ENCODE measurements around the gene NEURL4. TPM values are rescaled to one million over a fixed set of nuclear protein-coding genes. Genes with fewer than 3 reads are reported as not detected.
A peak's percentile ranks its signal among the peaks of the same experiment; 100 is the strongest.

NEURL4 gene
- total and polyA plus RNA-seq, 2 donors (not counting 1 experiment from before 2014, with no cell fraction given) = 6.0 to 20.1 TPM

DNA sequence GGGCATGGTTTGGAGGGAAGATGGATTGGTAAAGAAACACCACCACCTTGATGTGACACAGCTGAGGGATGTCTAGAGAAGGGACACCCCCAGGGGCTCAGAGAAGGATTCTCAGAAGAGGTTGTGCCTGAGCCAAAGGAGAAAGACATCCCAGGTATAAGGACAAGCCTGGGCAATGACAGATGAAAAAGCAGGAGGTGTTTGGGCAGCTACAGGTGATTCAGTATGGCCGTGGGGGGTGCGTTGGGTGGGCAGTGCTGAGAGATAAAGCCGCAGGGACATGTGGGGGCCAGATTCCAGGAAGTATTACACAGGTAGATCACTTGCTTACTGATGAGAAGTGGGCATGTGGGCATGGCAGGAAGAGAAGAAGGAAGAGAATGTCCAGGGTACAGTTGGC is 32.8 kb upstream of the NEURL4 start:
- no peak for DNase-seq (ENCODE audit: low read depth in 2 of 2)
- Histone ChIP-seq H3K4me1 (ENCODE audit: control insufficient read depth, extremely low read depth, insufficient read depth, low read length) (no peaks in the 10 kb centered on the region), H3K9me3 (ENCODE audit: control insufficient read depth, insufficient read depth, low read depth, low read length) (no peaks in the 10 kb centered on the region), H3K4me2 (ENCODE audit: extremely low read depth, insufficient read depth, low read length) (no peak overlapping the region), H3K4me3 (replicated peaks in 1 of 4; ENCODE audit: control extremely low read depth in 1 of 4, insufficient read depth in 1 of 4, low read depth in 3 of 4, low read length in 4 of 4) (no peak overlapping the region), H3K9ac (ENCODE audit: insufficient read depth, low read length) (no peak overlapping the region), H3K36me3 (ENCODE audit: control insufficient read depth, insufficient read depth, low read length) (no peaks in the 10 kb centered on the region), H3K27ac (ENCODE audit: insufficient read depth, low read length) (no peak overlapping the region), H3K79me2 (ENCODE audit: control insufficient read depth, insufficient read depth, low read length) (no peaks in the 10 kb centered on the region), H2AFZ (ENCODE audit: low read length) (no peak overlapping the region), H3K27me3 (ENCODE audit: control insufficient read depth, insufficient read depth, low read length) (no peaks in the 10 kb centered on the region), H4K20me1 (ENCODE audit: control insufficient read depth, extremely low read depth, insufficient read depth, low read length) (no peaks in the 10 kb centered on the region)
- TF ChIP-seq, protein P1, sequence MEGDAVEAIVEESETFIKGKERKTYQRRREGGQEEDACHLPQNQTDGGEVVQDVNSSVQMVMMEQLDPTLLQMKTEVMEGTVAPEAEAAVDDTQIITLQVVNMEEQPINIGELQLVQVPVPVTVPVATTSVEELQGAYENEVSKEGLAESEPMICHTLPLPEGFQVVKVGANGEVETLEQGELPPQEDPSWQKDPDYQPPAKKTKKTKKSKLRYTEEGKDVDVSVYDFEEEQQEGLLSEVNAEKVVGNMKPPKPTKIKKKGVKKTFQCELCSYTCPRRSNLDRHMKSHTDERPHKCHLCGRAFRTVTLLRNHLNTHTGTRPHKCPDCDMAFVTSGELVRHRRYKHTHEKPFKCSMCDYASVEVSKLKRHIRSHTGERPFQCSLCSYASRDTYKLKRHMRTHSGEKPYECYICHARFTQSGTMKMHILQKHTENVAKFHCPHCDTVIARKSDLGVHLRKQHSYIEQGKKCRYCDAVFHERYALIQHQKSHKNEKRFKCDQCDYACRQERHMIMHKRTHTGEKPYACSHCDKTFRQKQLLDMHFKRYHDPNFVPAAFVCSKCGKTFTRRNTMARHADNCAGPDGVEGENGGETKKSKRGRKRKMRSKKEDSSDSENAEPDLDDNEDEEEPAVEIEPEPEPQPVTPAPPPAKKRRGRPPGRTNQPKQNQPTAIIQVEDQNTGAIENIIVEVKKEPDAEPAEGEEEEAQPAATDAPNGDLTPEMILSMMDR (conservative IDR thresholded peaks at IDR 0.05 in 1 of 2, IDR thresholded peaks at IDR 0.05 in 1 of 2; ENCODE audit: low read depth in 1 of 2, low read length in 2 of 2) = no peak
- TF ChIP-seq EZH2 (IDR thresholded peaks at IDR 0.05; ENCODE audit: low read length, missing control alignments) = no peak

DNA sequence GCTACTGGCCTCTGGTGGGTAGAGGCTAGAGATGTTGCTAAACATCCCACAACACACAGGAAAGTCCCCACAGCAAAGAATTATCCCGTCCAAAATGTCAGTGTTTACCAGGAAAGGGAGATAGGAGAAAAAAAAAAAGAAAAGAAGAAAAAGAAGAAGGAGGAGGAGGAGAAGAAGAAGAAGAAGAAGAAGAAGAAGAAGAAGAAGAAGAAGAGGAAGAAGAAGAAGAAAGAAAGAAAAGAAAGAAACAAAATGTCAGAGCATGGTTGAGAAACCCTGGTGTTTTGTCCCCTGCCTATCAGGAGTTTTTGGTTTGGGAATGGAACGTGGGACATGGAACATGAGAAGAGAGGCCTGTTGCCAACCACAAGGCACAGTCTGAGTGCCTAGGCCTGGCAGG is 28.2 kb upstream of the NEURL4 start:
- no peak overlapping the region for H3K27ac ChIP-seq (ENCODE audit: insufficient read depth, low read length)
- H3K79me2 ChIP-seq (ENCODE audit: control insufficient read depth, insufficient read depth, low read length) = peaks cover 12% of the 10 kb centered on the region
- TF ChIP-seq, protein P1 (conservative IDR thresholded peaks at IDR 0.05 in 1 of 2, IDR thresholded peaks at IDR 0.05 in 1 of 2; ENCODE audit: low read depth in 1 of 2, low read length in 2 of 2) = no peak
- no peak for TF ChIP-seq EZH2 (IDR thresholded peaks at IDR 0.05; ENCODE audit: low read length, missing control alignments)
- no peak for DNase-seq (ENCODE audit: low read depth in 2 of 2)
- H3K4me2 ChIP-seq (ENCODE audit: extremely low read depth, insufficient read depth, low read length) = no peak overlapping the region
- no peaks in the 10 kb centered on the region for H3K27me3 ChIP-seq (ENCODE audit: control insufficient read depth, insufficient read depth, low read length)
- H3K9ac ChIP-seq (ENCODE audit: insufficient read depth, low read length) = no peak overlapping the region
- no peaks in the 10 kb centered on the region for H4K20me1 ChIP-seq (ENCODE audit: control insufficient read depth, extremely low read depth, insufficient read depth, low read length)
- no peak overlapping the region for H3K4me3 ChIP-seq (replicated peaks in 1 of 4; ENCODE audit: control extremely low read depth in 1 of 4, insufficient read depth in 1 of 4, low read depth in 3 of 4, low read length in 4 of 4)
- no peak overlapping the region for H2AFZ ChIP-seq (ENCODE audit: low read length)
- H3K36me3 ChIP-seq (ENCODE audit: control insufficient read depth, insufficient read depth, low read length) = no peaks in the 10 kb centered on the region
- H3K4me1 ChIP-seq (ENCODE audit: control insufficient read depth, extremely low read depth, insufficient read depth, low read length) = peaks cover 15% of the 10 kb centered on the region
- no peaks in the 10 kb centered on the region for H3K9me3 ChIP-seq (ENCODE audit: control insufficient read depth, insufficient read depth, low read depth, low read length)

- Histone ChIP-seq H3K4me1 (ENCODE audit: control insufficient read depth, extremely low read depth, insufficient read depth, low read length) (peaks cover 15% of the 10 kb centered on the region), H3K27ac (ENCODE audit: insufficient read depth, low read length) (no peak overlapping the region), H3K27me3 (ENCODE audit: control insufficient read depth, insufficient read depth, low read length) (no peaks in the 10 kb centered on the region), H3K9me3 (ENCODE audit: control insufficient read depth, insufficient read depth, low read depth, low read length) (no peaks in the 10 kb centered on the region), H3K4me2 (ENCODE audit: extremely low read depth, insufficient read depth, low read length) (no peak overlapping the region), H3K4me3 (replicated peaks in 1 of 4; ENCODE audit: control extremely low read depth in 1 of 4, insufficient read depth in 1 of 4, low read depth in 3 of 4, low read length in 4 of 4) (peak overlapping the region in 1 of 4 experiments; percentile 25), H3K36me3 (ENCODE audit: control insufficient read depth, insufficient read depth, low read length) (no peaks in the 10 kb centered on the region), H3K9ac (ENCODE audit: insufficient read depth, low read length) (no peak overlapping the region), H4K20me1 (ENCODE audit: control insufficient read depth, extremely low read depth, insufficient read depth, low read length) (no peaks in the 10 kb centered on the region), H3K79me2 (ENCODE audit: control insufficient read depth, insufficient read depth, low read length) (peaks cover 14% of the 10 kb centered on the region), H2AFZ (ENCODE audit: low read length) (no peak overlapping the region)
- TF ChIP-seq, protein P1 (conservative IDR thresholded peaks at IDR 0.05 in 1 of 2, IDR thresholded peaks at IDR 0.05 in 1 of 2; ENCODE audit: low read depth in 1 of 2, low read length in 2 of 2) = no peak
- TF ChIP-seq EZH2 (IDR thresholded peaks at IDR 0.05; ENCODE audit: low read length, missing control alignments) = no peak
- no peak for DNase-seq (ENCODE audit: low read depth in 2 of 2)
Measured at GRCh38 chr17:7356756-7357155, 27.6 kb upstream of the NEURL4 start.
